CD1c-positive myeloid dendritic cell (primary cell): ENCODE results near the gene PCDHGA11.
"Not testable (repeated sequence)": the region's sequence is repeated elsewhere in the genome, so short reads cannot be mapped to it uniquely, and the experiment has no call there.

Experiments used
- DNase-seq: peaks from one replicate; pipeline ENCODE4 v3.0.0-alpha.2; 2016; ENCODE audit errors: extremely low spot score

The PCDHGA11 gene

DNA sequence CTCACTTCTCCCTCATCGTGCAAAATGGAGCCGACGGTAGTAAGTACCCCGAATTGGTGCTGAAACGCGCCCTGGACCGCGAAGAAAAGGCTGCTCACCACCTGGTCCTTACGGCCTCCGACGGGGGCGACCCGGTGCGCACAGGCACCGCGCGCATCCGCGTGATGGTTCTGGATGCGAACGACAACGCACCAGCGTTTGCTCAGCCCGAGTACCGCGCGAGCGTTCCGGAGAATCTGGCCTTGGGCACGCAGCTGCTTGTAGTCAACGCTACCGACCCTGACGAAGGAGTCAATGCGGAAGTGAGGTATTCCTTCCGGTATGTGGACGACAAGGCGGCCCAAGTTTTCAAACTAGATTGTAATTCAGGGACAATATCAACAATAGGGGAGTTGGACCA is 10.4 kb downstream of the PCDHGA11 start:
- DNase-seq, result no peak

- not testable (repeated sequence) for DNase-seq
These were observed 11.5 kb downstream of the PCDHGA11 start for GRCh38 chr5:141432308-141432707.

DNA sequence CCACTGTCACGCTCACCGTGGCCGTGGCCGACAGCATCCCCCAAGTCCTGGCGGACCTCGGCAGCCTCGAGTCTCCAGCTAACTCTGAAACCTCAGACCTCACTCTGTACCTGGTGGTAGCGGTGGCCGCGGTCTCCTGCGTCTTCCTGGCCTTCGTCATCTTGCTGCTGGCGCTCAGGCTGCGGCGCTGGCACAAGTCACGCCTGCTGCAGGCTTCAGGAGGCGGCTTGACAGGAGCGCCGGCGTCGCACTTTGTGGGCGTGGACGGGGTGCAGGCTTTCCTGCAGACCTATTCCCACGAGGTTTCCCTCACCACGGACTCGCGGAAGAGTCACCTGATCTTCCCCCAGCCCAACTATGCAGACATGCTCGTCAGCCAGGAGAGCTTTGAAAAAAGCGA is 11.9 kb downstream of the PCDHGA11 start:
- DNase-seq, result not testable (repeated sequence)

DNA sequence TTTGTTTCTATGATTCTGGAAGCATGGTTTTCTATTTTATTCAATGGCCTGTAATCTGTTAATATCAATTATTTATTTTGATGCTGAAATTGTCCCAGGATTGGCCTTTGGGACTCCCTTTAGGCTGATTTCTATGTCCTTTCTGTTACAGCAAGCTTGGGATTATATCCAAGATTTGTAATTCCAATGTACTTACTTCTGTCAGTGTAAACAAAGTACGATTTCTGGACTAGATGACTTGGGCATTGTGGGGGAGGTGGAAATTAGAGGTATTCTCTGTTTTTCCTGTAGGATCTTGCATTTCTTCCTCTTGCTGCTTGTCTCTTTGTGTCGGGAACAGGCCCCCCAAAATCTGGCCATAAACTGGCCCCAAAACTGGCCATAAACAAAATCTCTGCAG is 13.2 kb downstream of the PCDHGA11 start:
- DNase-seq, result no peak

DNA sequence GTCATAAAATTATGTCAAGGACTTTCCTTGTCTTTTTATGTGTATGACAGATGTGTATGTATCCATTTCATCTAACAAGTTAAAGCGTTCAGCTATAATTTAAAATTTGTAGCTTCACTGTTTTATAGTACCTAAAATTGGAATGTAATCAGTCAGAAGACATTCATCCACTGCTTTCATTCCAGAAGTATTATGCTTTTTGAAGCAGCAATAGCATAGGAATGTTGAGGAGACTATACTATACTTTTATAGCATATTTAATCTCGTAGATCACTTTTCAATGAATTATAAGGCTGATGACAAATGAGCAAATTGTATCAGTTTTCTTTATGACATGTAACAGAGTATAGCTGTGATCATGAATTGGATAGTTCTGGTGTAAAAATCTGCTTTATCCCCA is 16.4 kb downstream of the PCDHGA11 start:
- DNase-seq, result no peak

- DNase-seq, result no peak
These were observed 18.7 kb downstream of the PCDHGA11 start for GRCh38 chr5:141439411-141440141.

DNA sequence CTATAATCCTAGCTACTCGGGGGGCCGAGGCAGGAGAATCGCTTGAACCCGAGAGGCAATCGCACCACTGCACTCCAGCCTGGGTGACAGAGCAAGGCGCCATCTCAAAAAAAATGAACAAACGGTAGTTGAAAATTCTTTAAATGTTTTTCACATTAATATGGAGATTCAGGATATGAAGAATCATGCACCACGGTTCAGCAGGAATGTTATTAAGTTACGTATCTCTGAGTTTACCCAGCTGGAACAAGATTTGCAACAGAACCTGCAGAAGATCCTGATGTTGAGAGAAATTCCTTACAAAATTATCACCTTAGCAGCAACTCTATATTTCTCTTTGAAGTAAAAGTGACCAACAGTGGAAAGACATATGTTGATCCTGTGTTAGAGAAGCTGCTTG is 19.5 kb downstream of the PCDHGA11 start:
- no peak for DNase-seq

DNA sequence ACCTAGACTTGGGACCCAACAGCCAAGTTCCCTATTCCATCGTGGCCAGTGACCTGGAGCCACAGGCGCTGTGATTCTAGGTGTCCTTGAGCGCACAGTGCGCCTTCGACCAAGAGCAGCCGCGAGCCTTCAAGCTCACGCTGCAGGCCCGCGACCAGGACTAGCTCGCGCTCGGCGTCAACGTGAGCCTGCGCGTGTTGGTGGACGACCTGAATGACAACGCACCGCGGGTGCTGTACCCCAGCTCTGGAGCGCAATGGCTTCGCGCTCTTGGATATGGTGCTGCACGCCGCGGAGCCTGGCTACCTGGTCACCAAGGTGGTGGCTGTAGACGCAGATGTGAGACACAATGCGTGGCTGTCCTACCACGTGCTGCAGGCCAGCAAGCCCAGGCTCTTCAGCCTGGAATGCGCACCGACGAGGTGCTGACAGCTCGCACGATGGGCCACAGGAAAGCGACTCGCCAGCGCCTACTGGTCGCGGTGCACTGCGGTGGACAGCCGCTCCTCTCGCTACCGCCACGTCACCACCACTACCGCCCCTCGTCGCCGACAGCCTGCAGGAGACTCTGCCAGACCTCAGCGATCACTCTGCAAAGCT is 20.8 kb downstream of the PCDHGA11 start:
- no peak for DNase-seq

- DNase-seq, result no peak
These were observed 44.5 kb downstream of the PCDHGA11 start for GRCh38 chr5:141465351-141465750.
